Nephron progenitor cell (in vitro differentiated cells): ENCODE data around the gene TJP1.
"Not testable (repeated sequence)": the region's sequence is repeated elsewhere in the genome, so short reads cannot be mapped to it uniquely, and the experiment has no call there.

Experiments used
- DNase-seq: peaks from one replicate; pipeline ENCODE4 v3.0.0; 2021
- H3K27ac Mint-ChIP-seq: 2 replicates; pipeline ENCODE4 v1.8.0; 2021; ENCODE audit warnings: mild to moderate bottlenecking, moderate library complexity, mixed read lengths
- H3K27me3 Mint-ChIP-seq: 2 replicates; pipeline ENCODE4 v1.8.0; 2021; ENCODE audit warnings: mild to moderate bottlenecking, low read depth, mixed read lengths; ENCODE audit not compliant: poor library complexity
- H3K36me3 Mint-ChIP-seq: 2 replicates; pipeline ENCODE4 v1.8.0; 2021; ENCODE audit warnings: low read depth, mixed read lengths
- H3K4me1 Mint-ChIP-seq: 2 replicates; pipeline ENCODE4 v1.8.0; 2021; ENCODE audit warnings: mixed read lengths
- H3K4me3 Mint-ChIP-seq: 2 replicates; pipeline ENCODE4 v1.8.0; 2021; ENCODE audit warnings: mild to moderate bottlenecking, moderate library complexity, mixed read lengths
- H3K9me3 Mint-ChIP-seq: 2 replicates; pipeline ENCODE4 v1.8.0; 2021; ENCODE audit warnings: mild to moderate bottlenecking, moderate library complexity, mixed read lengths
- TF ChIP-seq, protein P1 (sequence below): fragments of 200-600 bp; sonication (generic); IDR thresholded peaks from 2 replicates; pipeline ENCODE4 v1.5.0; 2021; ENCODE audit warnings: antibody characterized with exemption

TJP1 gene

DNA sequence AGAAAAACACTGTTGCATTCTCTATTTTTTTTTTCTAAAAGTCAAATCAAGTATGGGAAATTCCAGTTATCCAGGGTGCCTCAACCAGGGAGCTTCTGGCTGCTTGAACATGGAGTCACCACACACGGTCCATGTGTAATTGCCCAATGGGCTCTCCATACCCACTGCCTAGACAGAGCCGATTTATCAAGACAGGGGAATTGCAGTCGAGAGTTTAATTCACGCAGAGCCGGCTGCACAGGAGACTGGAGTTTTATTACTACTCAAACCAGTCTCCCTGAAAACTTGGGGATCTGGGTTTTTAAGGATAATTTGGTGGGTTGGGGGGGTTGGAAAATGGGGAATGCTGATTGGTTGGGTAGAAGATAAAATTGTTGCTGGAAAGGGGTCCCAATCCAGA, 149.8 kb downstream of the TJP1 start:
- Mint-ChIP-seq H3K27me3 (peaks cover 25% of the 10 kb centered on the region), H3K27ac (no peak overlapping the region), H3K4me3 (no peak overlapping the region), H3K36me3 (no peaks in the 10 kb centered on the region), H3K4me1 (peaks cover 28% of the 10 kb centered on the region), H3K9me3 (no peaks in the 10 kb centered on the region)
- no peak for DNase-seq
- TF ChIP-seq, protein P1, sequence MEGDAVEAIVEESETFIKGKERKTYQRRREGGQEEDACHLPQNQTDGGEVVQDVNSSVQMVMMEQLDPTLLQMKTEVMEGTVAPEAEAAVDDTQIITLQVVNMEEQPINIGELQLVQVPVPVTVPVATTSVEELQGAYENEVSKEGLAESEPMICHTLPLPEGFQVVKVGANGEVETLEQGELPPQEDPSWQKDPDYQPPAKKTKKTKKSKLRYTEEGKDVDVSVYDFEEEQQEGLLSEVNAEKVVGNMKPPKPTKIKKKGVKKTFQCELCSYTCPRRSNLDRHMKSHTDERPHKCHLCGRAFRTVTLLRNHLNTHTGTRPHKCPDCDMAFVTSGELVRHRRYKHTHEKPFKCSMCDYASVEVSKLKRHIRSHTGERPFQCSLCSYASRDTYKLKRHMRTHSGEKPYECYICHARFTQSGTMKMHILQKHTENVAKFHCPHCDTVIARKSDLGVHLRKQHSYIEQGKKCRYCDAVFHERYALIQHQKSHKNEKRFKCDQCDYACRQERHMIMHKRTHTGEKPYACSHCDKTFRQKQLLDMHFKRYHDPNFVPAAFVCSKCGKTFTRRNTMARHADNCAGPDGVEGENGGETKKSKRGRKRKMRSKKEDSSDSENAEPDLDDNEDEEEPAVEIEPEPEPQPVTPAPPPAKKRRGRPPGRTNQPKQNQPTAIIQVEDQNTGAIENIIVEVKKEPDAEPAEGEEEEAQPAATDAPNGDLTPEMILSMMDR: no peak

DNA sequence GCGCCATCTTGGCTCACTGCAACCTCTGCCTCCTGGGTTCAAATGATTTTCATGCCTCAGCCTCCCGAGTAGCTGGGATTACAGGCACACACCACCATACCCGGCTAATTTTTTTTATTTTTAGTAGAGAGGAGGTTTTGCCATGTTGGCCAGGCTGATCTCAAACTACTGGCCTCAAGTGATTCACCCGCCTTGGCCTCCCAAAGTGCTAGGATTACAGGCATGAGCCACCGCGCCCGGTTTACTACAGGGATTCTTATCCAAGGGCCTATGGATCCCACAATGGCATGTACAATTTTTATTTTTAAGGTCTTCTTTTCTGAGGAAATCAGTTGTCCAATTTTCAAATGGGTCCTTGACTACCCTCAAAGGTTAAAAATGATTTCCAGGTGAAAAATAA, 150.2 kb downstream of the TJP1 start:
- H3K27ac Mint-ChIP-seq, H3K9me3 Mint-ChIP-seq, H3K36me3 Mint-ChIP-seq, H3K4me3 Mint-ChIP-seq, DNase-seq: not testable (repeated sequence)
- Mint-ChIP-seq H3K27me3 (peaks cover 23% of the 10 kb centered on the region), H3K4me1 (peaks cover 24% of the 10 kb centered on the region)

DNA sequence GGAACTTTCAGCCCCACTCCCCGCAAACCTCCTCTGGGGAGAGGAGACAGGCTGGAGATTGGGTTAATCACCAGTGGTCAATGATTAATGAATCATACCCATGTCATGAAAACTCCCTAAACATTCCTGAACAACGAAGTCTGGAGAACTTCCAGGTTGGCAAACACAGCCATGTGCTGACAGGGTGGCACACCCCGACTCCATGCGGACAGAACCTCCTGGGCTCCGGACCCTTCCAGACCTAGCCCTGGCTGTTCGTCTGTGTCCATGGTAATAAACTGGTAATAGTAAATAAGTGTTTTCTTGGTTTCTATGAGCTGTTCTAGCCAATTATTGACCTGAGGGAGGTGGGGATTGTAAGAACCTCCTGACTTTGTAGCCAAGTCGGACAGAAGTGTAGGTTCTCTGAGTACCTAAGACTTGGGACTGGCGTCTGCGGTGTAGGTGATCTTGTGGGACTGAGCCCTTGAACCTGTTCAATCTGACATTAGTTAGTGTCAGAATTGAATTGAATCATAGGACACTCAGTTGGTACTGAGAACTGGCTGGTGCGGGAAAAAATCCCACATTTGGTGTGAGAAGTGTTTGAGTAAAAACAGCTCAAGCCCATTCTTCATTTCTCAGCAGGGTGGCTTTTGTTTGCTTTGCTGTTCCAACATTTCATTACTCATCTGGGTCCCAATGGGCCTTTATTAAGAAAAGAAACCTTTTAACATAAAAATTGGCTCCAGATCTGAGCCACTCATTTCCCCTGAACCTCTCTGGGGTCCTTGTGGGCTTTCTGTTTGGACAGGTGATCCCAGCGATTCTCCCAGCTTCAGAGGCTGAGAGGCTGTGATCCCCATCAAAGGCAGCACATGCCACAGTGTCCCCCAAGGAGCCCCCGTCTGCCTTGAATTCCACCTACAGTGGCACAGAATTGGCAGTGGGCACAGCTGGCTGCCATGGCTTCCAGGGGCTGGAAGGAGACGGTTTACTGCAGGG, 151.0 kb downstream of the TJP1 start:
- Mint-ChIP-seq H3K27me3 (peaks cover 22% of the 10 kb centered on the region), H3K4me3 (no peak overlapping the region), H3K36me3 (no peaks in the 10 kb centered on the region), H3K27ac (no peak overlapping the region), H3K9me3 (no peaks in the 10 kb centered on the region), H3K4me1 (peaks cover 22% of the 10 kb centered on the region)
- DNase-seq: no peak
- TF ChIP-seq, protein P1: no peak

GRCh38 chr15:29670266-29670665, 152.0 kb downstream of the TJP1 start:
- H3K4me1 Mint-ChIP-seq: peaks cover 22% of the 10 kb centered on the region
- no peaks in the 10 kb centered on the region for H3K9me3 Mint-ChIP-seq
- no peak overlapping the region for H3K27ac Mint-ChIP-seq
- no peak for DNase-seq
- H3K36me3 Mint-ChIP-seq: no peaks in the 10 kb centered on the region
- peaks cover 12% of the 10 kb centered on the region for H3K27me3 Mint-ChIP-seq
- H3K4me3 Mint-ChIP-seq: no peak overlapping the region
- TF ChIP-seq, protein P1: no peak

DNA sequence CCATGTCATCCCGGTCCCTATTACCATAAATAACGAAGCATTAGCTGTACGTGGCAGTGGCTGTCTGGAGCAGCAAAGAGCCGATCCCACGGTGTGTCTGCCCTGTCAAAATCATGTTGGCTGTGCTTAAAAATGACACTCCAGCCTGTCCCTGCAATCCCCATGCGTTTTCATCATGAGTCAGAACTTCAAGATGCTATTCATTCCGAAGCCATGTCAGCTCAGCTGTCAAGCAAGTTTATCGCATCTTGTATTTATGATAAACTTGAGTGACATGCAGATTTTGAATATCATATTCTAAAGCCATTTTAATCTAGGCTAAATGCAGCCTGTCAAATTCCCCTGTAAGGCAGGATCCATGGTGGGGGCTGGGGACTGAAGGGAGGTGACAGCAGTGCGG, 152.4 kb downstream of the TJP1 start:
- Mint-ChIP-seq H3K36me3 (no peaks in the 10 kb centered on the region), H3K9me3 (no peaks in the 10 kb centered on the region), H3K4me3 (no peak overlapping the region), H3K4me1 (peaks cover 25% of the 10 kb centered on the region), H3K27ac (no peak overlapping the region), H3K27me3 (peaks cover 12% of the 10 kb centered on the region)
- TF ChIP-seq, protein P1: no peak
- no peak for DNase-seq

- TF ChIP-seq, protein P1: peak; percentile 84
- H3K4me3 Mint-ChIP-seq: no peak overlapping the region
- H3K4me1 Mint-ChIP-seq: peaks cover 17% of the 10 kb centered on the region
- peak; percentile 74 for DNase-seq
- H3K27ac Mint-ChIP-seq: no peak overlapping the region
- H3K9me3 Mint-ChIP-seq: no peaks in the 10 kb centered on the region
- H3K36me3 Mint-ChIP-seq: no peaks in the 10 kb centered on the region
- H3K27me3 Mint-ChIP-seq: peaks cover 8% of the 10 kb centered on the region
Observed at GRCh38 chr15:29668120-29668602, 154.1 kb downstream of the TJP1 start.
